ENCODE data around the gene DEFB125. TPM values are rescaled to one million over a fixed set of nuclear protein-coding genes. Genes with fewer than 3 reads are reported as not detected.

DEFB125 gene
- polyA plus RNA-seq, 1 donor (not counting 4 experiments of a cell fraction or from before 2014, with no cell fraction given), result not detected

DNA sequence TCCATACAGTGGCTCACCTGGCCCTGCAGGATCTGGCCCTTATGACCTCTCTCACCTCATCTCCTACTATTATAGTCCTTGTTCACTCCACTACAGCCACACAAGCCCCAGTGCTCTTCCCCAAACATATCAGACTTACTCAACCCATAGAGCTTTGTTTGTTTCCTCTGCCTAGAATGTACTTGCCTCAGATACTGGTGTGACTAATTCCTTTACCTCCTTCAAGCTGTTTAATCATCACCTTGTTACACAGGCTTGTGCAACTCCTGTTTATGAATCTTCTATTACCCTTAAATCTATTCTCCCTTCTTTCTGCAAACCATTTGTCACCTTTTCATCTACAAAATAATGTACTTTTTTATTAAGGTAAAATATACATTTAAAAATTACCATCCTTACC lies 3.2 kb downstream of the DEFB125 start:
- Histone ChIP-seq H2AFZ (ENCODE audit: control insufficient read depth, low read length) (no peak overlapping the region), H3K9ac (ENCODE audit: control insufficient read depth, extremely low read depth, insufficient read depth, low read length) (no peak overlapping the region), H3K4me1 (ENCODE audit: control insufficient read depth, extremely low read depth, insufficient read depth, low read length) (peaks cover 3% of the 10 kb centered on the region), H3K9me1 (ENCODE audit: control insufficient read depth, extremely low read depth, insufficient read depth, low read length) (no peaks in the 10 kb centered on the region), H3K36me3 (ENCODE audit: control insufficient read depth in 2 of 2, extremely low read depth in 1 of 2, insufficient read depth in 2 of 2, low read length in 2 of 2) (no peaks in the 10 kb centered on the region), H3K27me3 (ENCODE audit: control insufficient read depth, extremely low read depth, insufficient read depth, low read length) (no peaks in the 10 kb centered on the region), H3K4me2 (ENCODE audit: control insufficient read depth, extremely low read depth, insufficient read depth, low read depth, low read length) (no peak overlapping the region), H4K20me1 (ENCODE audit: control insufficient read depth, extremely low read depth, insufficient read depth, low read length) (no peaks in the 10 kb centered on the region), H3K27ac (ENCODE audit: control insufficient read depth, insufficient read depth, low read length) (no peak overlapping the region), H3K4me3 (ENCODE audit: control insufficient read depth in 2 of 3, extremely low read depth in 1 of 3, insufficient read depth in 2 of 3, low read depth in 1 of 3, low read length in 3 of 3) (no peak overlapping the region), H3K79me2 (ENCODE audit: control insufficient read depth, insufficient read depth, low read length) (no peaks in the 10 kb centered on the region), H3K9me3 (ENCODE audit: control insufficient read depth, low read depth, low read length) (no peaks in the 10 kb centered on the region)
- TF ChIP-seq, protein P1, sequence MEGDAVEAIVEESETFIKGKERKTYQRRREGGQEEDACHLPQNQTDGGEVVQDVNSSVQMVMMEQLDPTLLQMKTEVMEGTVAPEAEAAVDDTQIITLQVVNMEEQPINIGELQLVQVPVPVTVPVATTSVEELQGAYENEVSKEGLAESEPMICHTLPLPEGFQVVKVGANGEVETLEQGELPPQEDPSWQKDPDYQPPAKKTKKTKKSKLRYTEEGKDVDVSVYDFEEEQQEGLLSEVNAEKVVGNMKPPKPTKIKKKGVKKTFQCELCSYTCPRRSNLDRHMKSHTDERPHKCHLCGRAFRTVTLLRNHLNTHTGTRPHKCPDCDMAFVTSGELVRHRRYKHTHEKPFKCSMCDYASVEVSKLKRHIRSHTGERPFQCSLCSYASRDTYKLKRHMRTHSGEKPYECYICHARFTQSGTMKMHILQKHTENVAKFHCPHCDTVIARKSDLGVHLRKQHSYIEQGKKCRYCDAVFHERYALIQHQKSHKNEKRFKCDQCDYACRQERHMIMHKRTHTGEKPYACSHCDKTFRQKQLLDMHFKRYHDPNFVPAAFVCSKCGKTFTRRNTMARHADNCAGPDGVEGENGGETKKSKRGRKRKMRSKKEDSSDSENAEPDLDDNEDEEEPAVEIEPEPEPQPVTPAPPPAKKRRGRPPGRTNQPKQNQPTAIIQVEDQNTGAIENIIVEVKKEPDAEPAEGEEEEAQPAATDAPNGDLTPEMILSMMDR (optimal IDR thresholded peaks at IDR 0.05 in 1 of 3, IDR thresholded peaks at IDR 0.05 in 1 of 3, conservative IDR thresholded peaks at IDR 0.05 in 1 of 3; ENCODE audit: extremely low read depth in 1 of 3, insufficient read depth in 2 of 3, low read length in 3 of 3), result no peak
- TF ChIP-seq EZH2 (IDR thresholded peaks at IDR 0.05; ENCODE audit: low read length), result no peak
- dilution Hi-C loops (cut with MboI; ENCODE audit: extremely low pct_ligation_motif_present, low sequenced_read_pairs), result no loop called here
- DNase-seq (ENCODE audit: low read depth, low spot score) (peak; percentile 4), FAIRE-seq (peak; percentile 58)

DNA sequence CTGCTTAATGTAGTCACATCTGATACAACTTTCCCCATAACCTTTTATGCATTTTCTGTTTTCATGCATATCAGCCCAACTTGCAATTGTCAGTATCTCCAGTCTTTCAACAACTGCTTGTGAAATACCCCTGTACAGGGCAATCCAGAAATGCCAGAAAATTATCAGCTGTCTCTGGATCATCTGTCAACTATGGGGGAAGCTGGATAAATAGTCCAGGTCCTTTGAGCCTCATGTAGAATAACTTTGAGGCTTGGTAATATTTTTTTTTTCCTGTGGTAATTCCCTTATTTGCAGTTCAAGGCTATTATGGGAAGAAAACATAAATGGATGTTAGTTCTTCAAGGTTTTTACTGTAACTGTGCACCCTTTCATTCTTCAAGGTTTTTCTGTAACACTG lies 6.2 kb downstream of the DEFB125 start:
- Histone ChIP-seq H4K20me1 (ENCODE audit: control insufficient read depth, extremely low read depth, insufficient read depth, low read length) (no peaks in the 10 kb centered on the region), H3K36me3 (ENCODE audit: control insufficient read depth in 2 of 2, extremely low read depth in 1 of 2, insufficient read depth in 2 of 2, low read length in 2 of 2) (no peaks in the 10 kb centered on the region), H3K9me3 (ENCODE audit: control insufficient read depth, low read depth, low read length) (no peaks in the 10 kb centered on the region), H3K9ac (ENCODE audit: control insufficient read depth, extremely low read depth, insufficient read depth, low read length) (no peak overlapping the region), H3K79me2 (ENCODE audit: control insufficient read depth, insufficient read depth, low read length) (no peaks in the 10 kb centered on the region), H3K4me3 (ENCODE audit: control insufficient read depth in 2 of 3, extremely low read depth in 1 of 3, insufficient read depth in 2 of 3, low read depth in 1 of 3, low read length in 3 of 3) (no peak overlapping the region), H3K4me2 (ENCODE audit: control insufficient read depth, extremely low read depth, insufficient read depth, low read depth, low read length) (no peak overlapping the region), H3K27ac (ENCODE audit: control insufficient read depth, insufficient read depth, low read length) (no peak overlapping the region), H3K27me3 (ENCODE audit: control insufficient read depth, extremely low read depth, insufficient read depth, low read length) (no peaks in the 10 kb centered on the region), H2AFZ (ENCODE audit: control insufficient read depth, low read length) (no peak overlapping the region), H3K9me1 (ENCODE audit: control insufficient read depth, extremely low read depth, insufficient read depth, low read length) (no peaks in the 10 kb centered on the region), H3K4me1 (ENCODE audit: control insufficient read depth, extremely low read depth, insufficient read depth, low read length) (peaks cover 3% of the 10 kb centered on the region)
- TF ChIP-seq, protein P1 (optimal IDR thresholded peaks at IDR 0.05 in 1 of 3, IDR thresholded peaks at IDR 0.05 in 1 of 3, conservative IDR thresholded peaks at IDR 0.05 in 1 of 3; ENCODE audit: extremely low read depth in 1 of 3, insufficient read depth in 2 of 3, low read length in 3 of 3), result no peak
- no peak for TF ChIP-seq EZH2 (IDR thresholded peaks at IDR 0.05; ENCODE audit: low read length)
- no peak for DNase-seq (ENCODE audit: low read depth, low spot score)
- dilution Hi-C loops (cut with MboI; ENCODE audit: extremely low pct_ligation_motif_present, low sequenced_read_pairs), result no loop called here
- FAIRE-seq, result no peak
